CD1c-positive myeloid dendritic cell (primary cell): ENCODE results near the gene GALNT2.

Source experiments
- DNase-seq: peaks from one replicate; pipeline ENCODE4 v3.0.0-alpha.2; 2016; ENCODE audit errors: extremely low spot score

The GALNT2 gene

DNA sequence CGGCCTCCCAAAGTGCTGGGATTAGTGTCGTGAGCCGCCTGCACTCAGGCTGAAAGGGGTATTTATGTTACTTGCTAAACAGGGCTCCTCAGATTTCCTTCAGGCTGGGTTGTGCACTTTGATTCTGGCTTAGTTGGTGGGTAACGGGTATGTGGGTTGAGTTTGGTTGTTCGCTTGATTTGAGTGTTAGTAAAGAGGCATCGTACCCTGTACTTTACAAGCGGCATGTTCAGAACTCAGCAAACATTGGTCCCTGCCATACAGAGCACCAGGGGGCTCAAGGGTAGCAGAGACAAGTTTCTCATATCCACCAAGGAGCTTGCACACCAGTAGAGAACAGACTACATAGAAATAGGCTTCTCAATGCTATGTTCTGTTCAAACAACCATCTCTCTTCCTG lies 211.3 kb downstream of the GALNT2 start:
- no peak for DNase-seq

DNA sequence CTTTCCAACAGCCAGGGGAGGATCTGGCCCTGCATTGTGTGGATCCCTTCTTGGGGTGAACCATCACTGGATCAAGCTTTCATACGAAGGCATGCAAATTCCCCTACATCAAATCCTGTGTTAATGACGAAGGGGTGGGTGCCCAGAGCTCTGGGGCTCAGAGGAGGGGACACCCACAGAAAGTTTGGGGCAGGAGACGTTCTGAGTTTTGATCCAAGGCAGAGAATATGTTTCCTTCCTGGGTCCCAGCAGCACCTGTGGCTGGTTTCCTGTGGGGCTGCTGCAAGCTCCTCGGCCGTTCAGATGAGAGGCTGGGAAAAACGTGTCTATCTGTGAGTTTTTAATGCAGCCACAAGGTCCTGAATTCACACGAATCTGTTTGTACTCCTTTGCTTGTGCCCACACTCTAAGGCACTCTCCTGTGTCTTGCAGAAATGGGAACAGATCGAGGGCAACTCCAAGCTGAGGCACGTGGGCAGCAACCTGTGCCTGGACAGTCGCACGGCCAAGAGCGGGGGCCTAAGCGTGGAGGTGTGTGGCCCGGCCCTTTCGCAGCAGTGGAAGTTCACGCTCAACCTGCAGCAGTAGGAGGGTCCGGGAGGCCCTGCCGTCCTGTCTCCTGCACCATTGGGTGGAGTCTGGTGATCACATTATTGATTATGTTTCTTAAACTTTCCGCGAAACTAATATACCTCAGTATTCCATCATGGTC lies 212.0 kb downstream of the GALNT2 start:
- no peak for DNase-seq

GRCh38 chr1:230279583-230279945 lies 212.5 kb downstream of the GALNT2 start:
- DNase-seq, result no peak

- no peak for DNase-seq
Measured at GRCh38 chr1:230280054-230280795, 213.2 kb downstream of the GALNT2 start.

DNA sequence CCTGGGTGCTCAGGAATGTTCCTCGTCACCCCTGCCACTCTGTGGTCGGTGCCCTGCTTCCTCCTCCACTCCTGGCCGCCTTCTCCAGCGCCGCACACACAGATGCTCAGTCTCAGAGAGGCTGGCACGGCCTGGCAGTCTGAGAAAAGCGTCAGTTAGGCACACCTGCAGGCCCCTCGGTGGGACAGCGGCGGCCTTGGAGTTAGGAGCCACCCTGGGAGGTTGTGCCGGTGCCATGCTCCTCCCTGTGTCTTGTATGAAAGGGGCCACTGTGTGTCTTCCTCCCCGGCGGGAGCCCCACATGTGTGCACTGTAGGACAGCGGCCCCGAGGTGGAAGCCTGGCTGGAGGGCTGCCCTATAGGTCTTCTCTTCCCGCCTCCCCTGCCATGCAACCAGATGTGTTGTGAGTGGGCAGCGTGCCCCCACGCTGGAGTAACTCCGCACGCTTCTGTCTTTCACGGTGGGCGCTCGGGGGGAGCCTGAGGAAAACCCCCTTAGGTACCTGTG lies 213.9 kb downstream of the GALNT2 start:
- DNase-seq, result no peak

DNA sequence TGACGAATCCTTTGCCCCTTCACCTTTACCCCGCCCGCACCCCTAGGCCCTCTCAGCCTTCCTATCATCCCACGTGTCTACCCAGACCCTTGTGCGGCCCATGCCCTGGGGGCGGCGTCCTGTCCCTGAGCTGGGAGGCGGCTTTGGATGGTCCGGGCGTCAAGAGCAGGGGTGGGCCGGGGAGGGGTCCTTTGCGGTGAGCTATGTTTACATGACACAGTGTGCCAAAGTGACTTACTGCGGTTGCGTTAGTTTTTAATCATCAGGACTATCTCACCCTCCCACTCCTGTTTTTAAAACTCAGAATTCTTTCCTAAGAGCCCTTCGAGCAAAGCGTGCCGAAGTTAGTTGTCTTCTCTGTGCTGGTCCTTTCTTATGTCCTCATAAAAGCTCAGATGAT lies 214.5 kb downstream of the GALNT2 start:
- no peak for DNase-seq

DNA sequence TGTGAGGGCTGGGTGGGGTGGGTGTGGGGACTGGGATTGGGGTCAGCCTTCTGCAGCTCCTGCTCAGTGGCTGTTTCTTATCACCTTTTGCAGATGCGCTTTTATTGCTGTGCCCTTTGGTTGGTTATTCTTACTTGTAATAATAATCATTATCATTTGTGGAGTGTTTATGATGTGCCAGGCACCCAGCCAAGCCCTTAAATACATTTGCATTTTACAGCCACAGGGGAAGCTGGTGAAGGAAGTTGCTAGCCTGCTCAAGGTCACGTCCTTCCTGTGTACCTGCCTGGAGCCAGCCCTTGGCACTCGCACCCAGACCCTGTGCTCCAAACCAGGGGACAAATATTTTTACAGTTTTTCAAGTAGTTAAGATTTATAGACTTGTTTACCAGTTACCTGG lies 215.1 kb downstream of the GALNT2 start:
- no peak for DNase-seq

- no peak for DNase-seq
Measured at GRCh38 chr1:230283678-230284077, 216.6 kb downstream of the GALNT2 start.

- no peak for DNase-seq
Measured at GRCh38 chr1:230284891-230285290, 217.9 kb downstream of the GALNT2 start.

DNA sequence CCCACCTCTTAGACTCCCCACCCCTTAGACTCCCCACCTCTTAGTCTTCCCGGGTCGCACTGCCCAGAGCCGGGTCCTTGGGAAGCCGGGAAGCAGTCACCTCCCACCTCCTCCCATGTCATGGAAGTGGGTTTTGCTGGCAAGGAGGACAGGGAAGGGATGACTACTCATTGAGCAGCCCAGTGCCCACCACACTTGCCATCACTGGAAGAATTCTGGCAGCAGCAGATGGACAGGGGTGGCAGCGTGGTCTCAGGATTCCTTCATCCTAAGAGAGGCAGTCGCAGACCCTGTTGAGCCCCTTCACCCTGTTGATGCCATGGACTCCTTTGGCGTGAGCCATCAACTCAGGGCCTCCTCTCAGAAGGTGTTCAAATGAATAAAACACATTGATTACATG lies 218.3 kb downstream of the GALNT2 start:
- DNase-seq, result no peak

- DNase-seq, result no peak
Measured at GRCh38 chr1:230286166-230286889, 219.3 kb downstream of the GALNT2 start.

DNA sequence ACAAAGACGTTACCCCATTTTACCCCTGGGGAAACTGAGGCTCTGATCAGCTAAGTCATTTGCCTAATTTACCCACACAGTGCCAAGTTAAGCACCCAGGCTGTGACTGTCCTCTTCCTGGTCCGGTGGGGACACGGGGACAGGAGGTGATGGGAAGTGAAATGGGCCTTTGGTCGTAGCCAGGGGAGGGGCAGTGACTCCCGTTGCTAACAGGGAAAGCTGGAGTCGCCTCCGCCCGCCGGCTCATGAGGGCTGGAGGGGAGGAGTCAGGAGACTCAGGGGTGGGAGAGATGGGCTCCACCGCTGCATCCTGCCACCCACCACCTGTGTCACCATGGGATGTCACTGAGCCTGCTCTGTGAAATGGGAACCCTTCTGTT lies 219.8 kb downstream of the GALNT2 start:
- no peak for DNase-seq

- no peak for DNase-seq
Measured at GRCh38 chr1:230287674-230288315, 220.8 kb downstream of the GALNT2 start.

DNA sequence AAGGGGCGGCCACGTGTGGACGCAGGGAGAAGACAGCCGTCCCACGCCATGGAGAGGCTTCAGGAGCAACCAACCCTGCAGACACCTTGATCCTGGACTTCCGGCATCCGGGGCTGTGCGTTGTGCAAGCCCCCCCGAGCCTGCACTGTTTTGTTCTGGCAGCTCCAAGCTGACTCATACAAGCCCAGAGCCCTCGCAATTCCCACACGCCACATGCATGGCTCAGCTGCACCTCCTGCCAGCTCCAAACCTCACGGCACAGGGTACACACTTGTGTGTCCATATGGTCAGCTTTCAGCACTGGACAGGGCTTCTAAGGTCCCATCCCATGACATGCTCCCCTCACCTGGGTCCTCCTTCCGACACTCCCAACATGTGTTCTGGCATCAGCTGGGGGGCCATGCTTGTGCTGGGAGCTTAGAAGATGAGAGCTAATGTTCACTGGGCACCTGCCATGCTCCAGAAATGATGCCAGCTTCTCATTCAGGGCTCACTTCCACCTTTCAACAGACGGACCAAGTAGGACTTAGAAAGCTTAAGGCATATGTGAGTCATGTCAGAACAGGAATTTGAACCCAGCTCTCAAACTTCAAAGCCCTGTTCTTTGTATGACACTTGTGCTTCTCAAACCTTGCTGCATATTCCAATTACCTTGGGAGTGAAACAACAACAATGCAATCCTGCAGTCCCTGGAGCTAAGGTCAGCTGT lies 221.8 kb downstream of the GALNT2 start:
- no peak for DNase-seq

- DNase-seq, result no peak
Measured at GRCh38 chr1:230289350-230289644, 222.3 kb downstream of the GALNT2 start.

- DNase-seq, result no peak
Measured at GRCh38 chr1:230291731-230292620, 224.9 kb downstream of the GALNT2 start.

DNA sequence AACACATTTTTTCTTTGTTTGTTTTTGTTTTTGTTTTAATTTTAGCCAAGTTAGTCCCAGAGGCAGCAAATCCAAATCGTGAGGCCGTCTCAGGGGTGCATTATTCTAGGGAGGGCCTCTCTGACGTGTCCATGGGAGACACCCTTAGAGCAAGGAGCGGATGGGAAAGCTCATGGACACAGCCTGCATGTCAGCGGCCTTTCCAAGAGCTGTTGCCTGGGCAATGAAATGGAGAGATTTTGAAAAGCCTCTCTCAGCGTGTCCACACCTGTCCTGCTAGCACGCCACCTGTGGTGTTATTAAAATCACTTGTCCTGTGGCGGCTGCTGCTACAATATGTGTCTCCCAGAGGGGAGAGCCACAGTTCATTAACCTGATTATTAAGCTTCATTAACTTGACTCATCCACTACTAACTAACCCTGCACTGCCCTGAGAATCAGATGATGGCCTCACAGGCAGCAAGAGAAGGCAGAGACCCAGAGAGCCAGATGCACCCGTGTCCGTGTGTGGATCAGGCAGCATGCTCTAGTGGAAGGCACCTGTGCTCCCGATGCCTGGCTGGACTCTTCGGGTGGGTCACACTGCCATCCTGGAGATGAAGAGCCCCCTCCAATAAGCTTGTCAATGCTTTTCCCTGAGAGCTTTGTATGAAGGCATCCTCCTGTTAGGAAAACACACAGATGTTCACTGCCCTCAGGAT lies 225.8 kb downstream of the GALNT2 start:
- no peak for DNase-seq

DNA sequence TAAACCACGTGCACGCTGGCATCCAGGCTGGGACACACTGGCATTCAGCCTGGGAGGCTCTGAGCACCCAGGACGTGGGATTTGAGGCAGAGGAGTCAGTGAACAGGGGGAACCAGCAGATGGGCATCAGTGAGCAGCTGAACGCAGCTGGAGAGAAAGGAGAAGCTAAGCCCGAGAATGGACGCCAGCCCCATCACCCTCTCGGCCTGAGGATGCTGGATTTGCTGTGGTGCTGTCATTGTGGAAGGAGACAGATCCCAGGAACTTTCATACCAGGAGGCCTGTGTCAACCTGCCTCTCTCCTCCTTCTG lies 226.3 kb downstream of the GALNT2 start:
- no peak for DNase-seq

DNA sequence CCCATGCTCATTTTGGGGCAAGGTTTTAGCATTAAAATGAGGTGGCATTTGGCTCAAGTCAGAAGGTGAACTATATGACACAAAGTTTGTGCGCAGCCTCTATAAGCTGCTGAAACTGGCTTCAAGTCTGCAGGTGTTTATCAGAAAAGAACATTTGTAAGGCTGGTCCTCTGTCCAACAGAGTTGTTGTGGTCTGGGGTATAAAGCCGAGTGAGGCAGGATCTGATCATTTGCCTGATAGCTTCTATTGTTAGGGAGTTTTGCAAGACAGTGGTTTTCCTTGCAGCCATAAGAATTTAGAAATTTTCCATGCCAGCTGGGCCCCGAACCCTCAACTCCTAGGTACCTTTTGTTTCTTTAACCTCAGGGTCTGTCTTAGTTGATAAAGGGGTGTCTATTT lies 228.3 kb downstream of the GALNT2 start:
- DNase-seq, result no peak
